NCI-H345 treated with DMSO at 0.1 percent for 48 hours (cell line): ENCODE measurements around the gene MED29.

Experiments used
- DNase-seq: peaks from one replicate; lab custom pipeline; 2025; ENCODE audit not compliant: unreplicated experiment; lab: John Stamatoyannopoulos, UW

MED29 gene, protein sequence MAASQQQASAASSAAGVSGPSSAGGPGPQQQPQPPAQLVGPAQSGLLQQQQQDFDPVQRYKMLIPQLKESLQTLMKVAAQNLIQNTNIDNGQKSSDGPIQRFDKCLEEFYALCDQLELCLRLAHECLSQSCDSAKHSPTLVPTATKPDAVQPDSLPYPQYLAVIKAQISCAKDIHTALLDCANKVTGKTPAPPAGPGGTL

DNA sequence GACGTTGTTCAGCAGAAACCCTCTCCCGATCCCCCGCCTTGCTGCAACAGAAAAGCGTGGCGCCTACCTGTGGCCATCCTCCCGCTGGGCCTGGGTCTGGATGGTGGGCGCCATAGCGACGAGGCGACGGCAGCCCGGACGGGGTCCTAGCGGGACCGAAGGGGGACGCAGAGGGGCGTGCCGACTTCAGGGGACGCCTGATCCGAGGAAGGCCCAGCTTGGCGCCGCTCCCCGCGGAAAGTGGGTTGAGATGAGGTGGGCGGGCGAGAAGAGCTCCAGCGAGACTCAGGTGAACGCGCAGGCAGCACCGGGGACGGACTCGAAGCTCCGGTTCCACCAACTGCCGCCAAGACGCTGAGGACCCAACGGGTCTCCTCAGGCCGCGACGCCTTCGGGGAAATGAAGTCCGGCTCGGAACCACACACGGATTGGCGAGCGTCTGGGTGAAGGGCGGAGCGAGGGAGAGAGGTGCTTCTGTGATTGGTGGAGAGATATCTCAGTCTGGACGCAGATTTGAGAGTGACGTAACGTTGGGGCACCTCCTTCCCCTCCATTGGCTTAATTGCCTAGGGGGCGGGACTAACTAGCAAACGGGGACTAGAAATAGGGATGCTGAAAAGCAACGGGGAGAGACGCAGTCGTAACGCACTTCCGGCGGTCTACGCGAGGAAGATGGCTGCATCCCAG is at the start of gene MED29, which contains the start of gene PAF1:
TSS of gene MED29 (plus strand) at position 628 of the 687 bp plus-strand sequence. CDS start at position 673, 45 bp downstream.
TSS of gene PAF1 (minus strand) at position 356 of the 687 bp plus-strand sequence. CDS start at position 114, 242 bp downstream.
- peak; percentile 100 for DNase-seq

GRCh38 chr19:39341719-39342604 is 49.2 kb upstream of the MED29 start, which contains the start of gene SAMD4B:
Gene SAMD4B (plus strand): TSS chr19:39342421. CDS start chr19:39356894, 14,473 bp downstream.
- DNase-seq = peak; percentile 100

DNA sequence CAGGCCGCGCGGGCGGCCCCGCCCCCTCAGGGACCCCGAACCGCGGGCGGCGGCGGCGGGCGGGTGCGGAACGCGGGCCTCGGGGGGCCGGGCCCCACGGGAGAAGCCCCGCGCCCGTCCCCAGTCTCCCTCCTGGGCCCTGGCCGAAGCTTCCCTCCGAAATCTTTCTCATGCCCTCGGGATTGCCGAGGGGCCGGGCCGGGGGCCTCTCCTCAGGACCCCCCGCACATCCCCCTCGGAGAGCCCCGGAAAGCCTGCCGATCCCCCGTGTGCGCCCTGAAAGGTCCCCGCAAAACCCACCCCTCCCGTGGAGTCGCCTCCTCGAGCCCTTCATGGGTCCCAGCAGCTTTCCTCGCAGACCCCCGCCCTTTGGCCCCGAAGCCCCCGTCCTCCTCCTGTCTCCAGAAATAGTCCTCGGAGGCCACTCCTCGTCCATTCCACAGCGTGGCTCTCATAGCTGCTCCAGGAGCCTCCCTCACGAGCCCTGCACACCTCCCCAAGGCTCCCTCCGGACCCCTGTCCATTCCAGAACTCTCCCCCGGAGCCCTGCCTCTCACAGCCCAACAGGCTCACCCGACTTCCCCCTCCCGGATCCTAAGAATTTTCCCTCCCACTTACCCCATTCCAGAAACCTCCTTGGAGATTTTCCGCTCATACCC is 48.4 kb upstream of the MED29 start:
- DNase-seq = no peak

DNA sequence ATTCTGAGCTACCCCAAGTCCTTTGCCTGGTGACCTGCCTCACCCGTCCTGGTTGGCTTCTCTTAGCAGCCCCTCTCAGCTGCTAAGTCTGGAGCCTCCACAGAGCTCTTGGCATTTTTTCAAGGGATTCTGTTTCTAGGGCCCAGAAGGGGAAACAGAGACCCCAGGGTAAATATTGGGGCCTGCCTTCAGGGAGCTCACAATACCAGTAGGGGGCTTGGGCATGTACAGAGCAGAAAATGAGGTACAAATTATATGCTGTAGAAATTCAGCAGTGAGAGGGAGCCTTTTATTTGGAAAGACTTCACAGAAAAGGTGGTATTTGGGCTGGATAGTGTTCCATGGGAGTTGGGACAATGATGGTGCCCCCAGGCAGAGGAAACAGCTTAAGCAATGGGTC is 45.2 kb upstream of the MED29 start:
- DNase-seq = no peak

- no peak for DNase-seq
Observed at GRCh38 chr19:39347332-39348164, 43.6 kb upstream of the MED29 start.

GRCh38 chr19:39349326-39349725 is 41.9 kb upstream of the MED29 start:
- no peak for DNase-seq

DNA sequence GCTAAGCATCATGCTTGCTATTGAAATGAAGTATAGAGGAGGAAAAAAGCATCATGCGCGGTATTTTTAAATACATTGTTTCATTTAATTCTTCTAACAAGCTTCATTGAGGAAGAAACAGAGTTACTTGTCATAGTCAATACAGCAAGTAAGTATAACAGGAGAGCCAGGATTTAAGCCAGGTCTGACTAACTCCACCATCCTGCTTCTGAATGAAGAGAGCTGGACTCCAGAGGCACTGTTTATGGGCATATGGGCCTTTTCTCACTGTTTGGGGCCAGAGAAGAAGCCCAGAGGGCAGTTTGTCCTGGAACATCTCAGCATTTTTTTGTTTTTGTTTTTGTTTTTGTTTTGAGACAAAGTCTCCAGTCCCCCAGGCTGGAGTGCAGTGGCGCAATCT is 41.0 kb upstream of the MED29 start:
- no peak for DNase-seq

- no peak for DNase-seq
Observed at GRCh38 chr19:39351537-39352064, 39.6 kb upstream of the MED29 start.

DNA sequence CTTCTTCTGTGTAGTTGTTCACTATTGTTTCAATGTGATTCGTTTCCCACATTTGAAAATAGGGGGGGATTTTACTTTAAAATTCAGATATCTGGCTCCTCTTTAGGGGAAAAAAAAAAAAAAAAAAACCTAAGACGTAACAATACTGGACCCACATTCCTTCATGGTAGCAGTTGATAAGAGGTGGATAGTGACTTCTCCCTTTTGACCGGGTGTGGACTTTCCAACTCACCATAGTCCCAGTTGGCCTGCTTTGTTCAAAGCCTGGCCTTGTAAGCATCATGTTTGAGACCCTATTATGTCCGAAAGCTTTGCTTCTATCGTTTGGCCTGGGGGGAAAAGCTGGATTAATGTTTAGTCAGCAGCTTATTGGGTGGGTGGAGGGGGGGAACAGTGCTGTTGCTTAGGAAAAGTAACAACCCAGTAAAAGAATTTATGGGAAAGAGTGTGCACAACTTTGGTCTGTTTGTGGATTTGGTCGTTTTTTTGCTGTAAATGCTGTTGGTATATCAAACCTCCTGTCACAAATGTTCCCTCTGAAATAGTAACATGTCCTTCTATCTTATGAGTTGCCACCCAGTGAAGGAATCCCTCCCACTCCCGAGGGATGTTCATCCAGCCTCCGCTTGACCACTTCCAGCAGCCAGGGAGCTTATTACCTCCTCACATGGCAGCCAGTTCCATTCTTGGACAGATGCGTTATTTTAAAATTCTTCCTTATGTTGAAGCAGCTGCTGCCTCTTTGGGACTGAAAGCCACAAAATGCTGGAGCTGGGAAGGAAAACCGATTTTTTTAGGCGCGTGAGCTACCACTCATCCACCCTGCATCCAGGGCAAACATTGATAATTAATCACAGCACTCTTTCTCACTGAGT is 38.6 kb upstream of the MED29 start:
- no peak for DNase-seq

- DNase-seq = no peak
Observed at GRCh38 chr19:39355253-39355652, 35.9 kb upstream of the MED29 start.

DNA sequence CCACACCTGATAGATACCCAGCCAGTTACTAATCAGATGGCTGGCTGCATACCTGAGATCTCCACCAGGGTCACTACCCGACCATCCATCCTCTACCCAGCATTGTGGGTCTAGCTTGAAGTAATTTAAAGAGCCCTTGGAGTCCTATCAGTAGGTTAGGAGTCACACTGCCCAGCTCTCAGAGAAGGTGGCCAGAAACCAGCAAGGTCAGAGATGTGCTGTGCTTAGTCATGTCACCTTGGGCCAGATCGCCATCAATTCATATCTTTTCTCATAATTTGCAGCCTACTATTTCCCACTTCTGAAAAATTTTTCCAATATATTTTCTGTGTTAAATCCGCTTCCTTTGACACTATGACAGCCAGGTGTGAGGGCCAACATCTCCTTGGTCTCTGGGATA is 35.1 kb upstream of the MED29 start:
- DNase-seq = no peak

DNA sequence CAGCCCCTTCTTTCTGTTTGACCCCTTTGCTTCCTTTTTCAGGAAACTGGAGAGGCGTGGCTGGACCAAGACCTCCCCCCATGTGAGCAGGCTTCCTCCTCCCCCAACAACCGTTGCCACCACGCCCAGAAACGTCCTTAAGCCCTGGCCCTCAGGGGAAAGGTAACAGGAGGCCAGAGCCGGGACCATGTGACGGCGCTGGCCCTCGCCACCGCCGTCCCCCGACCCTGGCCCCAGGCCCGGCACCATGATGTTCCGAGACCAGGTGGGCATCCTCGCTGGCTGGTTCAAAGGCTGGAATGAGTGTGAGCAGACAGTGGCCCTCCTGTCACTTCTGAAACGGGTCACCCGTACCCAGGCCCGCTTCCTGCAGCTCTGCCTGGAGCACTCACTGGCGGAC is 34.5 kb upstream of the MED29 start:
- no peak for DNase-seq

DNA sequence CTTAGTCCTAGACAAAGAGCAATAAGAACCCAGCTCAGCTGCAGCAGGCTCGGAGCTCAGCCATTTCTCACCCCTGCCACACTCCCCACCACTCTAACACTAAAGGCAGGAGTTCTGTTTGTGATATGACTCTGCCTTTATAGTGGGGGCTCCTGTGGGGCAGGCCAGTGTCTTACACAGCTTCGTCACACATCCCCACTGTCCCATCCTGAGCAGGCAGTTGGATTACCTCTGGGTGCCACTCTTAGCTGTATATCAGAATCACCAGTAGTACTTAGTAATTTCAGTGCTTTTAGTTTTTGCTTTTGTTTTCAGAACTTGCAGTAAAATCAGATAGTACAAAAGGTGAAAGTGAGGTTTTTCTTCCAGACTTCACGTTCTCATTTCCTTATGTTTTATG is 32.2 kb upstream of the MED29 start:
- DNase-seq = no peak

DNA sequence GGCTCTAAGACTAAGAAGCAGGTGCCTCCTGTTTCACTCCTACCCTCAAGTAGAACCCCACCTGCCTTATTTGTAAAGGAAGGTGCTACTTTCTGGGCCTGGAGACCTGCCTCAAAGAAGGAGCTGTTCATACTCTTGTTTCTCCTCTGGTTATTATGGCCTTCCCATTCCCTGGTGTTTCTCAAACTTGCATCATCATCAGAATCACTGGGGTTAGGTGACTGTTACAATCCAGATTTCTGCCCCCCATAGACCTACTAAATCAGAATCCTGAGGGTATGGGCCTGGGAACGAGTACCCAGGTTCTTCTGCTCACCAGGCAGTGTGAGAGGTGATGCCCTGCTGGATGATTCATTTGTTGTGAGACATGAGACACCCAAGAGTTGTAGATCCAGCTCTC is 30.6 kb upstream of the MED29 start:
- no peak for DNase-seq

DNA sequence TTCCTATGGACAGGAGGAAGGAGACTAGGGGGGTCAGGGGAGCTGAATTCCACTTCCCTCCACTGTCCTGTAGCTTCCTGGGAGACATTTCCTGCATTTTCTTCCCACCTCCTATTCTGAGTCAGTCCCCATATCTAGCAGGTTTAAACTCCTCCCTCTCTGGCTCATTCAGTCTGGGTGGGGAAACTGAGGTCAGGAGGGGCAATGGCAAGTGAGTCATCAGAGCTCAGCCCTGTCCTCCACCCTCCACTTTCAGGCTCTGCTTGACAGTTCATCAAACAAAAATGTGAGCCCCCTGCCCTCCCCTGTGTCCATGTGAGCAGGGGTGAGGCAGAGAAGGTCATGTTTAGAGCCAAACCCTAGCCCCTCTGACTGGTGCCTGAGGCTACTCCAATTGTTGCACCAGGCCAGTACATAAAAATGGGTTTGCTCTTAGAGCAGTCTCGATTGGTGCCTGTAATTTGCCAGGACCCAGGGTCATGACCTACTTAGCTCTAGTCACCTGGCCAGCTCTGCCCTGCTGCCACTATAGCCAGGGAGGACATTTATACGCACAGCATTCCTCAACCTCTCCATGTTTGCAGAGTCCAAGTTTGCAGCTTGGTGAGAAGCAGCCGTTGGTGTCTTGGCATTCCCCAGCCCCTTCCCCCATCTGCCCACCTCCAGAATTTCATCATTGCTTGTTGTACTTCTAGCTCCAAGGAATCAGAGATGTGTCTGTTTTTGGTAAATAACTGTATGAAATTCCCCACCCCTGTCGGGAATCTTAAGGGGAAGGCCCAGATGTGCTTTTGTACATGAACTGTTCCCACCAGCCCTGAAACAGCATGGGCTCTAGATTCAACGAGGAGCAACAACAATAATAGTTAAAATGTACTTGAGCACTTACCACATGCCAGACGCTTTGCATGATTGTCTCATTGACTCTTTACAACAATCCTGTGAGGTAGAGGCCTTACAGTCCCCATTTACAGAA is 28.2 kb upstream of the MED29 start:
- DNase-seq = no peak

DNA sequence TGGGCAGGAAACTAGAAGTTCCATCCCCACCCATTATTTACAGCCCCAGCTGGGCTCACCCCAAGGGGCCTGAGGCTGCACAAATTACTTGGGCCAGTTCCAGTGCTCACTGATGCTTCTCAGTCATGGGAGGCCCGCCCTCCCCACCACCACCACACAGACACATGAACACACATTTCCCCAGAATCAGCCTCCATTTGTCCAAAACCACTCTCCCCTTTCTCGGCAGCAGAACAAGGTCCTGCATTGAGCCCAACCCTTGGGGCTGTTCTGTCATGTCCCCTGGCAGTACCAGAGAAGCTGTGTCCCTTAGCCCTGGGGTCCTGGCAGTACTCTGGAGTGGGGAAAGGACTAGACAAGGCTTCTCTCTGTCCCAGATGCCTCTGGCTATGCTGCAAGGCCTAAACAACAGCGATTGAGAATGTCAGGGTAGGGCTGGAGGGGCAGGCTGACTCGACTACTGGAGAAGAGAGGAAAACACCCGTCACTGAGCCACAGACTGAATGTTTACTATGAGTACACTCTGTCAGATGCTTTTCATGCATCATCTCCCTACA is 27.2 kb upstream of the MED29 start:
- DNase-seq = no peak

DNA sequence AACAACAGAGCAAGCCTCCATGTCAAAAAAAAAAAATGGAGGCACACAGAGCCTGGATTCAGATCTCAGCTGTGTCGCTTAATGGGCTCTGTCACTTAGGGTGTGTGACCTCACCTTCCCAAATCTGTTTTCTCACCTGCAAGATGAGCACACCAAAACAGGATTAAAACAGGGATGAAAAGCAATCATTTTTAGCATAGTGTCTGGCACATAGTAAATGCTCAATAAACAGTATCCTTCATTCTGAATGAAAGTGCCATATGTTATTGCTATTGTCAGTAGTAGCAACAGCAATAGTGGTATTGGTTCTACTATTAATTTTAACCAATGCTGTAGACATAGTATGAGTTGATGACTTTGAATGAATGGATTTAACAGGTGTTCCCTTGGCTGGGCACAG is 25.6 kb upstream of the MED29 start:
- DNase-seq = no peak

- DNase-seq = no peak
Observed at GRCh38 chr19:39369200-39369599, 22.0 kb upstream of the MED29 start.
